Measurements from ENCODE around the gene RNF112. TPM values are rescaled to one million over a fixed set of nuclear protein-coding genes. Genes with fewer than 3 reads are reported as not detected.

Gene RNF112
- total RNA-seq, 6 donors from 2014 or later, result 0.69 to 6.3 (median 2.1) TPM

GRCh38 chr17:19388791-19389785 lies 21.9 kb upstream of the RNF112 start:
- Histone ChIP-seq H3K27me3 (no peaks in the 10 kb centered on the region), H3K36me3 (peaks cover 0 to 17% (median 7%) of the 10 kb centered on the region in 4 donors), H3K27ac (peak overlapping the region; percentile 74 to 81 (median 76)), H3K4me3 (no peak overlapping the region), H3K9me3 (no peaks in the 10 kb centered on the region), H3K4me1 (peaks cover 35 to 49% (median 42%) of the 10 kb centered on the region in 4 donors)
- 61 to 64% methylated on average over 5 of the region's 5 CpGs for WGBS, 2 donors
- no peak for ATAC-seq (ENCODE audit: low FRiP score in 2 of 2)
- no peak for DNase-seq
- TF ChIP-seq POLR2AphosphoS5 (IDR thresholded peaks at IDR 0.05) (no peak), POLR2A (IDR thresholded peaks at IDR 0.05) (no peak), CTCF (IDR thresholded peaks at IDR 0.05) (no peak), EP300 (IDR thresholded peaks at IDR 0.05) (no peak)

- H3K4me3 ChIP-seq, result no peak overlapping the region
- H3K9me3 ChIP-seq, result no peaks in the 10 kb centered on the region
- 81 to 88% methylated on average over 2 of the region's 2 CpGs for WGBS, 2 donors
- H3K36me3 ChIP-seq, result no peaks in the 10 kb centered on the region
- H3K27me3 ChIP-seq, result no peaks in the 10 kb centered on the region
- H3K4me1 ChIP-seq, result peaks cover 22 to 31% (median 26%) of the 10 kb centered on the region in 4 donors
- ATAC-seq (ENCODE audit: low FRiP score in 2 of 2) (no peak), DNase-seq (no peak)
- TF ChIP-seq CTCF (IDR thresholded peaks at IDR 0.05) (no peak), POLR2A (IDR thresholded peaks at IDR 0.05) (no peak), POLR2AphosphoS5 (IDR thresholded peaks at IDR 0.05) (no peak), EP300 (IDR thresholded peaks at IDR 0.05) (no peak)
- H3K27ac ChIP-seq, result peak overlapping the region in 1 of 4 donors; percentile 46
Observed at GRCh38 chr17:19390951-19391350, 20.1 kb upstream of the RNF112 start.

GRCh38 chr17:19391432-19391831 lies 19.6 kb upstream of the RNF112 start:
- DNase-seq (no peak), ATAC-seq (ENCODE audit: low FRiP score in 2 of 2) (no peak)
- TF ChIP-seq POLR2AphosphoS5 (IDR thresholded peaks at IDR 0.05) (no peak), CTCF (IDR thresholded peaks at IDR 0.05) (no peak), EP300 (IDR thresholded peaks at IDR 0.05) (no peak), POLR2A (IDR thresholded peaks at IDR 0.05) (no peak)
- Histone ChIP-seq H3K4me3 (no peak overlapping the region), H3K4me1 (peaks cover 17 to 28% (median 23%) of the 10 kb centered on the region in 4 donors), H3K9me3 (no peaks in the 10 kb centered on the region), H3K27ac (no peak overlapping the region), H3K27me3 (no peaks in the 10 kb centered on the region), H3K36me3 (no peaks in the 10 kb centered on the region)
- WGBS, 2 donors, result 88 to 90% methylated on average over 6 to 7 of the region's 7 CpGs

GRCh38 chr17:19392303-19392702 lies 18.7 kb upstream of the RNF112 start:
- Histone ChIP-seq H3K27me3 (no peaks in the 10 kb centered on the region), H3K27ac (no peak overlapping the region), H3K36me3 (no peaks in the 10 kb centered on the region), H3K4me3 (no peak overlapping the region), H3K4me1 (peaks cover 9 to 22% (median 15%) of the 10 kb centered on the region in 4 donors), H3K9me3 (no peaks in the 10 kb centered on the region)
- ATAC-seq (ENCODE audit: low FRiP score in 2 of 2) (no peak), DNase-seq (no peak)
- 80 to 90% methylated on average over 7 of the region's 7 CpGs for WGBS, 2 donors
- TF ChIP-seq CTCF (IDR thresholded peaks at IDR 0.05) (no peak), EP300 (IDR thresholded peaks at IDR 0.05) (no peak), POLR2AphosphoS5 (IDR thresholded peaks at IDR 0.05) (no peak), POLR2A (IDR thresholded peaks at IDR 0.05) (no peak)

All from upper lobe of left lung (tissue), 6 donors.